Measurements from ENCODE around the gene CRABP2.

Gene CRABP2

GRCh38 chr1:156741481-156741983 is 36.1 kb upstream of the CRABP2 start:
- DNase-seq = peak; percentile 24 to 46

- DNase-seq = peak; percentile 94 to 96
Observed at GRCh38 chr1:156740741-156741480, 35.5 kb upstream of the CRABP2 start, which contains the start of gene MRPL24. Gene MRPL24, minus strand, starts transcription at chr1:156741088. Its CDS starts 2,384 bp downstream, at chr1:156738704.

GRCh38 chr1:156740237-156740740 is 34.9 kb upstream of the CRABP2 start:
- no peak for DNase-seq

DNA sequence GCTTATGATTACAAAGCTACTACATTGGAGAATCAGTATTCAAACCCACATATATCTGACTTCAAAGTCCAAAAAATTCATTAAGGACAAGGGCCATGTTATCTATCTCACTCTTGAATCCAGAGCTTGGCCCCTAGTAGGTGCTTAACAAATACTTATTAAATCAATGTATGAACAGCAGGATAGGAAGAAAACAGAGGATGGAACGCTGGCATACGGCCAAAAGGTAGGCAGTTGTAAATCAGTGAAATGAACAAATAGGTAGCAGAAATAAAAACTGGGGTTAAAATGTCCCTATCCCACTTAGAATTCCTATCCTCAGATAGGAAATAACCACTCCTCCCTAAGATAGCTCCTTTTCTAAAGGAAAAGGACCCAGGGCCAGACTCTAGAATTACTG is 33.5 kb upstream of the CRABP2 start:
- DNase-seq = no peak

- DNase-seq = no peak
Observed at GRCh38 chr1:156738407-156738806, 33.0 kb upstream of the CRABP2 start.

GRCh38 chr1:156733989-156734584 is 28.7 kb upstream of the CRABP2 start:
- no peak for DNase-seq

- peak; percentile 93 to 96 for DNase-seq
Observed at GRCh38 chr1:156728599-156729462, 23.4 kb upstream of the CRABP2 start, which contains the start of gene ISG20L2. Gene ISG20L2, minus strand, starts transcription at chr1:156728766. Its CDS starts 1,114 bp downstream, at chr1:156727652.

DNA sequence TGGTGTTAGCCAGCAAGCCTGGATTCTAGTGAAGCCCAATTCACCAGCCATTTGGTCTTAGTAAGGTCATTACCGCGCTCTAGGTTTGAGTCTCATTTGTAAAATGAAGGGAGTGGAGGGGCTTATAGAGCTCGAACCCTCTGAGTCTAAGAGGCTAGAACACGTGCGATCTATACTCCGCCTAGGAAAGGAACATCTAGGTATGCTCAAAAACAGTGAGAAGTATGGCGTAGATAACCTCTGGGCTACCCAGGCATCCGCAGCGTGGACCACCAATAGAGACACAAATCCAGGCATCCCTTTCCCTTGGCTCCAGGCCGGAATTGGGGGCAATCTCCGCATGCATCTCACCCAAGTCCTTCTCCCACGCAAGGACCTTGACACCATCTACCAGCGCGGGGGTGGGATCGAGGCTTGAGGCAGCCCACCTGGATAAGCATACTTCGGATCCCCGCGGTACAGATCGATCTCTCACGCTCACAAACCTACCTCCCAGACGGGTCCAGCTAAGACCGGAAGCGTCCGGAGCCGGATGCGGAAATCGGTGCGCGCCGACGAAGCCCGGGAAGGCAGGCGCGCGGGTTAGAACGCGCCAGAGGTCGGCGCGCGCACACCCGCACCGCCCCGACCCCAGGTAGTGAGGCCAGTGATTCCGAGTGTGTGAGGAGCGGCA is 22.7 kb upstream of the CRABP2 start, which contains the start of gene METTL25B:
TSS of gene METTL25B (plus strand) at position 544 of the 673 bp plus-strand sequence. CDS start 636 bp downstream, outside the sequence.
- DNase-seq = peak; percentile 82 to 86

DNA sequence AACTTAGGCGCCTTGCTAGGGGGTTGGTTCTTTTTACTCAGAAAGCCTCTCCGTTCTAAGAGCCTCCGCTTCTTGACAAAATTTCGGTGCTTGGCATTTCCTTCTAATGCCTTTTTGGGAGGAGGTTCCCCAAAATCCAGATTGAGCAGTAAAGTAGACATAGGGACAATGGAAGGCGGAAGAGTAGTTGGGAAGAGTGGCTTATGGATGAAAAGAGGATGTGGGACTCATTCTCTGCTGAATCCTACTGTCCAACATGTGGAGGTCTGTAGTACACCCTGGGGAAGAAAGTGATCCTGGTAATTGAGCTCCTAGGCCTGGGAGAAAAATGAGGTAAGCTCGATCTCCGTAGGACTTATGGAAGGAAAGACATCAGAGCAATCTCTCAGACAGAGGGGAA is 22.1 kb upstream of the CRABP2 start:
- DNase-seq = no peak

DNA sequence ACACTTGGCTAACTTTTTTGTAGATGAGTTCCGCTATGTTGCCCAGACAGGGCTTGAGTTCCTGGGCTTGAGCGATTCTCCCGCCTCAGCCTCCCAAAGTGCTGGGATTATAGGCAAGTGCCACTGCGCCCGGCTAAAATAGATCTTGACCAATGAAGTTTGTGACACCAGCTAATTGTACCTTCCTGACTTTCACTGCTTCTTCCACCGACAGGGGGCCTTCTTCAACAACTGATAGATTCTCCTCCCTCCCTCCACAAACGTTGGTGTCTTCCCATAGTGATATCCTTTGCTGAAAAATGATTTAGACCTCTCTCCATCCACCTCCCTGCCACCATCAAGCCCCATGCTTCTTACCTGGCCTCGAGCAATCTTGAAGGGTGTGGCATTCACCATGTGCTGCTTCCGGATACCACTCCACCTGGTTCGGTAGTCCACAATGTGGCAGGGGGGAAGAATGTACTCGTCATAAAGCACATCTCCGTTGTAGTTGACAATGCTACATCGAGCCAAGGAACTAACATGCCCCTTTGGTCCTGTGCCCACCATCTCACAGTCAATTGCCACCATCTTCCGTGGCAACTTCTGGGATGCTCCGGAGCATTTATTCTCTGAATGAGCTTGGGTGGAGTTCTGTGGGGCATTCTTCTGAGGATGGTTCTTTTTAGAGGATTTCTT is 21.3 kb upstream of the CRABP2 start:
- peak; percentile 55 to 71 for DNase-seq

DNA sequence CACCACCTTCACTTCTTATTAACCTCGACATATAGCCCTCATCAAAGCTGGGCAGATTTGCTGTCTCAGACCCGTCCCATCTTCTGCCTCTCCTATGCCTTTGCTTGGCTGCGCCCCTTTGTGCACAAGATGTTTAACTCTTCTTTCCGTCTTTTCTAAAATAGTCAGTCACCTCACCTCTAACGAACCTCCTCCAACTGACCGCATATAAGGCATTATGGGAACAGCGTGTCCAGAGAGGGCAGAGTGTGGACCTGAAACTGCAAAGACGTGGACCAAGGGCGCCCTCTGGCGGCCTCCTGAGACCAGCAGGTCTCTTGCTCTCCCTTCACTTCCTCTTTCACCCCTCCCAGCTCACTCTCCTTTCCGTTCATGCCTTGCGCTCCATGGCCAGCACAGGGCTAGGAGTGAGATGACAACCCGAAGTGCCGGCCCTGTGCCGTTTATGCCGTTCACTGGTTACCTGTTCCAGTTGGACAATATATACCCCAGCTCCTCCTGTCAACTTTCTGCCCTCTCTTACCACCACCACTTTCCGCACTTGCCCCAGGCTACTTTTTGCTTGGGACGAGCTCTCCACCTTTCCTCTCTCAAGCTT is 20.4 kb upstream of the CRABP2 start:
- peak; percentile 82 to 85 for DNase-seq

DNA sequence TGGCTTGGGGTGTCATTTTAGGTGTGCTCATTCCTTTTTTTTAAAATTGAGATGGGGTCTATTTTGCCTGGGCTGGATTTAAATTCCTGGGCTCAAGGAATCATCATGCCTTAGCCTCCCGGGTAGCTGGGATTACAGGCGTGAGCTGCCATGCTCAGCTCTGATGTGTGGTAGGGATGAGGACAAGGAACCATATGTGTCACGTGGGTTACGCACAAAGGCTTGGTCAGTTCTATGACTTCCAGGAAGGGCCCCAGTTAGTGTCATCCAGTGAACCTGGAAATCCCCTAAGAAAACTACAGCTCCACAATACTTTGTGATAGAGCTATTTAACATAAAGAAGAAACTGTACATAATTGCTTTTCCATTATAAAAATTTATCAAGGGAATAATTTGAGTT is 16.2 kb upstream of the CRABP2 start:
- no peak for DNase-seq

DNA sequence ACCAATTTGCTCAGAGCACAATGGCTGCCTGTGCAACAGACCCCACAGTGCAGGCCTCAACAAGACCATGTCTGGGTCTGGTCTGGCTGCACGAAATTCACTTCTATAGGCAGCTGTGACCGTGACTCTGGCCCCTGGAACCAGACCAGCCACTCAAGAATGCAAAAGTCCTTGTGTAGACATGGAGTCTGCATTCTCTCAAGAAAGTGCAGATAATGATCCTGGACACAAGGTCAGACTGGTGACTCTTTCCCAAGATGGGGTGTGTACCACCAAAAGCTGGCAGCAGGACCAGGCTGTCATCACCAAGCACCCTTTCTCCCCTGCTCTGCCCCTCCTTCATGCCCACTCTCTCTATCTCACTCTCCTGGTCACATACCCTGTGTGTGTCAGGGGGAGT is 15.7 kb upstream of the CRABP2 start:
- DNase-seq = no peak

- no peak for DNase-seq
Observed at GRCh38 chr1:156717351-156717750, 12.0 kb upstream of the CRABP2 start.

GRCh38 chr1:156714830-156715229 is 9.4 kb upstream of the CRABP2 start:
- no peak for DNase-seq

DNA sequence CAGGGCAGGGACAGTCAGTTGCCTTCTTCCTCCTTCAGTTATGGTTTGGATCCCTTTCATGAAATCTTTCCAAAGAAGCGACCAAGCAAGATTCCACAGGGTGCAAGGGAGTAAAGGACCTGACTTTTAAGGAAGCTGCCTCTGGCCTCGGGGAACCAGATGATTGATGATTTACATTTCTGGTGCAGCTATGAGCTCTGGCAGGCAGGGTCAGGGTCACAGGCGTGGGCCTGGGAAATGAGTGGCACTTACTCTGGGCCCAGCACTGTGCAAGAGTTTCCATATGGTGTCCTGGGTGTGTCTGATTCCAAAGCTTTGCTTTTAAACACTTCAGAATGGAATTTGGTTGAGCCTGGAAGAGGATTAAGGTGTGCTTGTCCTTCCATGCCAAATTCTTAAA is 7.2 kb upstream of the CRABP2 start:
- DNase-seq = no peak

DNA sequence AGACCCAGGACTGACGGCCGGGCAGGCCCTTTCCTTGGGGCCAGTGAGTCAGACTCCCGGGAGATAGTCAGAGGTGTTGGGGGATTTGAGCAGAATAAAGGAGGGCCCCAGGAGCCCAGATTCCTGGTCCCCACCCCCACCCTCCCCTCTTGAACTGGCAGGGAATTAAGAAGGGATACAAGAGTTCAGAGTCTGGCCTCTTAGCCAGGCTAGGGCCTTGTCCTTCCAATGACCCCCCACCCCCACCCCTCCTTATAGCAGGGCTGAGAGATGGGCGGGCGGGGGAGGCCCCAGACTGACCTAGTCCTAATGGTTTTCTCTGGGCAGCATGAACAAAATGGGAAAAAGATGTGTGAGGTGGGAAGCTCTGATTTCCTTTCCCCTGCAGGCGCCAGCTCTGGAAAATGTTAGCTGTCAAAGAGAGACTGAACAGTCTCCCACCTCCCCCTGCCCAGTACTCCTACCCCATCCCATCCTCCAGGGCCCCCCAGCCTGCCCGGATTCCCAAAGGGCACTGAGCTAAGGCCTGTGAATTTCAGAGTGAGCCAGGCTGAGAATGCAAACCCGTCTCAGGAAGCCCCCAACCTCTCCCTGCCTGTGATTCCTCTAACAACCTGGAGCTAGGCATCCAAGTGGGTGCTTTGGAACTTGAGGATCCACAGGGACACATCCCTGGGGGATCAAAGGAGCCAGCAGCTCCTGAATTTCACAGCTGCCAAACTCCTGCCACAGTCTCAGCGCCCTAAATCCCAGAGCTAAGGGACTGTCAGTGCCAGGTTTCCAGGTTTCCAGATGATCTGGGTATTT is 5.8 kb upstream of the CRABP2 start:
- no peak for DNase-seq

DNA sequence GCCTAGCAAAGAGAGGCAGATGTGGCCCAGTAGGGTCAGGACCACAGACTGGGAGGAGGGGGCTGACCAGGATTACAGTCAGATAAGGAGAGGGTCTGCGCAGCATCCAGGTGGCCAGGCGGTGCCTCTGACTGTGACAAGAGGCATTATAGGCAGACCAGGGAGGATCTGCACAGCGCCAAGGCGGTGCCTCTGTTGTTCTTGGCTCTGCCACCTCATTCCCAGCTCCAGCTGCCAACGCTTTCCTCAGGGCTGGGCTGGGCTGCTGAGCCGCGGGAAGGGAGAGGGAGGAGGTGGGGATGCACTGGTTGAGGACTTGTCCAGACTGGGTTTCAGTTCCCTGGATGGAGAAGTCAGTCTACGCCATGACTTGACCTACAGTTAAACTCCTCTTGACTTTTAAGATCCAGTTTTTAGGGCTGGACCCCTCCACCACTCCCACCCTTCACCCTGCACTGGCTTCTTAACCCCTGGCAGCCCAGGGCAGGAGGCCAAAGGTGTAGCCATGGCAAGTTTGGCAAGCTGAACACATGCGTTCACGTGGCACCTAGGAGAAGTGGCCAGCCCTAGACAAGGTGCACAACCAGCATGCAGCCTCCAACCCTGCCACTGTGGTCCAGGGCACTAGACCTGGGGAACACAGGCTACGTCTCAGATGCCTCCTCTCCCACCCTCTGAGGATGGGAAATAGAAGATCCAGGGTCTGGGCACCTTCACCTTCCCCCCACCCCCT is 4.5 kb upstream of the CRABP2 start:
- no peak for DNase-seq

DNA sequence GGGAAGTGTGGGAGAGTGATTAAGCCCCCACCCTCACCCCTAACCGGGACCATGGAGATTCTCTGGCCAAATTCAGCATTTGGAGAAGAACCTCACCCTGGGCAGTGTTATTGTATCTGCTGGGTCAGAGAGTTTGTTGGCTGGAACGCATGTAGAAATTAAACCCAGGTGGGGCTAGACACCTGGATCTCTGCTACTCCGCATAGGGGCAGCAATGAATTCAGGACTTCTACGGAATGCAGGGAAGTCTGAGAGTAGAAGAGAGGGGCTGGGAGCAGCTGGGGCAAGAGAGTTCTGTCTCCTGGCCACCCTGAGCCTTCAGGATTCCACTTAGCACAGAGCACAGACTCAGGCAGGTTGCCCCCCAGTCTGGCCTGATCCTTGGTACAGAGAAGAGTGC is 3.6 kb upstream of the CRABP2 start:
- DNase-seq = no peak

DNA sequence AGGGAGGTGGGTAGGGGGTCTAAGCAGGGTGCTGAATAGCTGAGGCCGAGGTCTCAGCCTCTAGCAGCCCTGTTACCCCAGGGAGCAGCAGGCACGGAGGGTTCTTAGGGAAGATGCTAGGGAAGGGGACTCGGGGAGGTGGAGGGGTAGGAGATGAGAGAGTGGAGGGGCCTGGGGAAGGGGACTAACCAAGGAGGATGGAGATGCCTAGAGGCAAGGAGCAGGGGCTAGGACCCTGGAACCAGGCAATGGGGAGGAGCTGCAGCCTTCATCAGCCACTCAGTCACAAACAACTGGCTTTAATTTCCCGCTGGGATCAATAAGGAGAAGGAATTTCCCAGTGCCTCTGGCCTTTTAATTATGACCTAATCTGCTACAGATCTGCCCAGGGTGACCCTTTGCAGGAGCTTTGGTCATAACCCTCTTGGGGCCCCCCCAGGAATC is 2.9 kb upstream of the CRABP2 start:
- no peak for DNase-seq

Data from stimulated activated CD4-positive, alpha-beta T cell treated with anti-CD3 and anti-CD28 coated beads, Interleukin-2, amount 100 ng/mL, for 24 hours (primary cell).